SK-MEL-5 (cell line): ENCODE data around the gene MAPK9. TPM values are rescaled to one million over a fixed set of nuclear protein-coding genes. Genes with fewer than 3 reads are reported as not detected.

Source experiments
- DNase-seq: peaks from one replicate; pipeline ENCODE4 v3.0.0-alpha.2; 2016; ENCODE audit warnings: low read depth, low spot score
- in situ Hi-C: cut with HindIII; loops from 2 replicates; pipeline ENCODE4 v1.10.0; 2016; ENCODE audit warnings: low sequenced_read_pairs, high pct_unique_total_duplicates, low pct_unique_long_range_greater_than_20kb
- total RNA-seq: library from RNA; depleted of rRNA; stranded (reverse); fragments of >200 nt; shearing (Covaris generic); gene quantifications from 2 replicates; pipeline ENCODE4 v1.2.3, GENCODE V29; 2014; rRNA removed

Gene MAPK9
- total RNA-seq, 1 experiment from 2014 or later = 16.0 TPM

DNA sequence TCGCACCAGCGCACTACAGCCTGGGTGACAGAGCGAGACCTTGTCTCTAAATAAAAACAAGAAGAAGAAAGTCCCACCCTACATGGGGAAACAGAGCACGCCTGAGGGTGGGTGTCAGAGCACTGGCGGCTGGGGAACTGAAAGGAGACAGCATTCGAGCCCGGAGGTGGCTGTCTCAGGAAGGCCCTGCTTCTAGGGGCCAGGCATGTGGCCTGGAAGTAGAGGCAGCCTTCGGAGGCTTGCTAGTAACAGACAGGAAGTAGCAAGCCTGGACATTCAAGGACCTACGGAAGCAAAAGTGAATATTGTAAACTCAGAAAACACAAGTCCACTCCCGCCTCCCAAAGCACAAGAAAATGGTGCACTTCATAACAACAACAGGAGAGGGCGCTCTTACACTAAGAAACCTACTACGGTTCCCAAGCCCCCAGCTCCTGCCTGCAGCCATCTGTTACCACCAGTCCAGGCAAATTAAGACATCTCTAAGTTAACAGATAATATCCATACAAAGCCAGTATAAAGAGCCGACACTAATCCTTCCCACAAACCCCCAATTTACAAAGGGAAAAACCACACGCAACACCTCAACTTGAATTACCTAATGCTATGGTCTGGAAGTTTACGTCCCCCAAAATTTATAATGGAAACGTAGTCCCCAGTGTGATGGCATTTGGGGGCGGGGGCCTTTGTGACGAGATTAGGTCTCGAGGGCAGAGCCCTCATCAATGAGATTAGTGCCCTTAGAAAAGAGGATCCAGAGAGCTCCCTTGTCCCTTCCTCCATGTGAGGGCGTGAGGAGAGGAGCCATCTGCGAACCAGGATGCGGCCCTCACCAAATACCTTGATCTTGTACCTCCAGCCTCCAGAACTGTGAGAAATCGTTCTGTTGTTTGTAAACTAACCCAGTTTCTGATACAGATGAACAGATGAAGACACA, 90.6 kb downstream of the MAPK9 start:
- in situ Hi-C loops = no loop called here
- peak; percentile 38 for DNase-seq

DNA sequence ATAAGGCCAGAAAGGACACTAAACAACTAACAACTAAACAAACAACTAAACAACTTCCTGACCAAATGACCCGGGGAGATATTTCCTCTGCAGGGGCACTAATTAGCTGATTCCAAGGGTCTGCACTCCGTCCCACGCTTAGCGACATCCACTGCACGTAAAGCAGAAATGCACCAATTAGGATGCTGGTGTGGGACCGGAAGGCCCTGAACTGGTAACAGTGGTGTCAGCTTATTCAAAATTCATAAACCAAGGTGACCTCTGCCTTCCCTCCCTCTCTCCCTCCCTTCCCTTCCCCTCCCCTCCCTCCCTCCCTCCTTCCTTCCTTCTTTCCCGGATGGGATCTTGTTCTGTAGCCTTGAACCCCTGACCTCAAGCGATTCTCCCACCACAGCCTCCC, 92.5 kb downstream of the MAPK9 start:
- no peak for DNase-seq

GRCh38 chr5:180198208-180198607, 93.7 kb downstream of the MAPK9 start:
- in situ Hi-C loops = no loop called here
- DNase-seq = no peak

More for the DNA sequence above, 92.5 kb downstream of the MAPK9 start:
- in situ Hi-C loops = no loop called here

DNA sequence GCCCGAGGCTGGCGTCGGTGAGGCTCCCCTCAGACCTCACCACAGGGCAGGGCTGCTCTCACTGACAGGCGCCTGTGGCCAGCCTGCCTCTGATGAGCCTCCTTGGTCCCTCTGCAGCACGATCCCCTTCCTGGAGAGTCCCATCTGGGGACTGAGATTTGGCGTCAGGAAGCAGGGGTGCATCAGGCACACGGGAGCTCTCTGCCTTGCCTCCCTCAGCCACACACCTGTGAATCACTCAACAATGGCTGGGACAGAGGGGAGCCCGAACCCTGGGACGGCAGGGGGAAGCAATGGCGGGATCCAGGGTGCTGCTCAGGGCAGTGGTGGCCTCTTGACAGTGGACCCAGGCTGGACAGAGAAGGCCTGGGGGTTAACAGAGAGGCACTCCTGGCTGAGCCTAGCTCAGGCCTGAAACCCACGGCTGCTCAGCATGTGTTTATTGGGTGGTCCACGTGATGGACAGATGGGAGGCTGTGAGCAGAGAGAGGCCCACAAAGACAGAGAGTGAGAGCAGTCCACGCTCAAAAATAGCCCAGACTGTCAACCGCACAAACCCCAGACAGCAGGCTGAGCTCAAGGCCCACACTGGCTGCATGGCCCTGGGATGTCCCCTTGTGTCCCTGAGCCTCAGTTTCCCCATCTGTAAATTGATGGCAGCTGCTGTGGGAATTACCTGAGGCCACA, 94.7 kb downstream of the MAPK9 start:
- in situ Hi-C loops = no loop called here
- no peak for DNase-seq

- no peak for DNase-seq
- in situ Hi-C loops = no loop called here
Measured at GRCh38 chr5:180194410-180195345, 97.2 kb downstream of the MAPK9 start.

DNA sequence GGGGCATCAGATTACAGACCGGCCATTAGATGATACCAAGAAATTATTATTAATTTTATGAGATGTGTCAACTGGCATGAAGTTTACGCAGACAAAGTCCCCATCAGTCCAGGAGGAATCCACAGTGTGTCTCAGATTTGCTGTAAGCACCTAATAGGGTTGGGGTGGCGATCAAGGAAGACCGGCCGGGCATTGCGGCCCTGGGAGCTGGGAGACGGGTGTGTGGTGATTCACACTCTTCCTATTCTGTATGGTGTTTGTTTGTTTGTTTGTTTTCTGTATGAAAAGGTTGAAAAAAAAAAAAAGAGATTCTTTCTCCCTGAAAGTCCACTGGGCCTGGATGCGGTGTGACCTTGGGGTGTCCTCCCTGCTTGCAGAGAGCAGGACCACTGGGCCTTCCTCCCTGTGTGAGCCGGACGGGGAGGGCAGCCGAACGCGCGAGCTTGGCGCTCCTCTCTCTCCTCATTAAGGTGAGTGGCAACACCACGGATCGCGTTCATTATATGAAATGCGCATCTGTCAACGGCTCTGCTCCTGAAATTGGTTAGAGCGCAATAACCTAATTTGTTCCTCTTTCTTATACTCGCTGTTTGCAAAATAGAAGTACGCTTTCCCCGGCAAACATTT, 98.0 kb downstream of the MAPK9 start:
- no peak for DNase-seq
- in situ Hi-C loops = no loop called here

DNA sequence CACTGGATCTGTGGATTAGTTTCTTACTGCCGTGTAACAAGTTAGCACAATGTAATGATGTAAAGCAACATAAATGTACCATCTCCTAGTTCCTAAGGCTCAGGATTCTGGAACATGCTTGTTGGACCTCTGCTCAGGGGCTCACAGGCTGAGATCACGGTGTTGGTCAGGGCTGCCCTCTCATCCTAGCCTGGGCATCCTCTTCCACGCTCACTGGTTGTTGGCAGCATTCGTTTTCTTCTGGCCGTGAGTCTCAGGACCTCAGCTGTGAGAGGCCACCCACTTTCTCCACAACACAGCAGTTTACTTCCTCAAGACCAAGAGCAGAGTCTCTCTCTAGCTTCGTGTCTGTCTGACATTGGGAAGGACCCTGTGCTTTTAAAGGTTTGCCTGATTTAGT, 100.2 kb downstream of the MAPK9 start:
- in situ Hi-C loops = no loop called here
- no peak for DNase-seq

- in situ Hi-C loops = no loop called here
- no peak for DNase-seq
Measured at GRCh38 chr5:180187767-180188166, 104.1 kb downstream of the MAPK9 start.

Other genes starting within 250 kb of the MAPK9 start
- gene RNF130, start 220.3 kb downstream of the MAPK9 start, total RNA-seq = 89.1 and 106 TPM in 2 replicates
- 0.13 and 0.40 TPM in 2 replicates for gene RASGEF1C, start 82.9 kb downstream of the MAPK9 start, total RNA-seq
- gene GFPT2, start 61.3 kb upstream of the MAPK9 start, total RNA-seq = 1.7 and 2.3 TPM in 2 replicates
- 9.6 and 9.8 TPM in 2 replicates for gene CNOT6, start 202.3 kb upstream of the MAPK9 start, total RNA-seq